Nephron (organoid): ENCODE data around the gene FKBP8.

Experiments
- H3K27ac Mint-ChIP-seq, 3 experiments: 2 replicates each; pipeline ENCODE4 v1.8.0; 2020; ENCODE audit warnings: mixed read lengths in 3 of 3, mild to moderate bottlenecking in 2 of 3, moderate library complexity in 1 of 3
- H3K27me3 Mint-ChIP-seq: 2 replicates; pipeline ENCODE4 v1.8.0; 2021; ENCODE audit warnings: low read depth, mild to moderate bottlenecking, moderate library complexity, mixed read lengths
- H3K36me3 Mint-ChIP-seq: 2 replicates; pipeline ENCODE4 v1.8.0; 2020; ENCODE audit warnings: low read depth, mixed read lengths
- H3K4me1 Mint-ChIP-seq: 2 replicates; pipeline ENCODE4 v1.8.0; 2020; ENCODE audit warnings: mixed read lengths
- H3K4me3 Mint-ChIP-seq, 3 experiments: 2 replicates each; pipeline ENCODE4 v1.8.0; 2020; ENCODE audit warnings: mild to moderate bottlenecking in 3 of 3, mixed read lengths in 3 of 3, moderate library complexity in 2 of 3
- H3K9me3 Mint-ChIP-seq: 2 replicates; pipeline ENCODE4 v1.8.0; 2020; ENCODE audit warnings: mixed read lengths
- TF ChIP-seq, protein P1 (sequence below), 3 experiments: fragments of 200-600 bp; sonication (generic); IDR thresholded peaks; one replicate each; pipeline ENCODE4 v1.5.0; 2021; ENCODE audit warnings: antibody characterized with exemption in 3 of 3; ENCODE audit not compliant: unreplicated experiment in 3 of 3

Gene FKBP8

DNA sequence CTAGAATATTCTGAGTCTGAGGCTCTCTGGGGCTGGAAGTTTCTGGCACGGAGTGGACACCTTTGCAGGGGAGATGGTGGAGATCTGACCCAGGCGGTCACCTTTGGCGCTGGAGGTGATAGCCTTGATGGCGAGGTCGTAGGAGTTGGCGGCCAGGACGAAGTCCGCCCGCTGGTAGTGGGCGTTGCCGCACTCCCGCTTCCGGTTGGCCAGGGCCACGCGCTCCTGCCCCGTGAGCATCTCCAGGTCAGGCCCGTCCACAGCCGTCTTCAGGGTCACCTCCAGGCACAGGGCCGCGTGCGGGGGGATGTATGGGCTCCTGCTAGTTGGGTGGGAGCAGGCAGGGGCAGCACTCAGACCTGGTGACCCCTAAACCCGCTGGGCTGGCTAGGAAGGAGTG is 5.3 kb downstream of the FKBP8 start:
- peaks cover 3% of the 10 kb centered on the region for H3K27me3 Mint-ChIP-seq
- H3K4me1 Mint-ChIP-seq: no peaks in the 10 kb centered on the region
- TF ChIP-seq, protein P1, sequence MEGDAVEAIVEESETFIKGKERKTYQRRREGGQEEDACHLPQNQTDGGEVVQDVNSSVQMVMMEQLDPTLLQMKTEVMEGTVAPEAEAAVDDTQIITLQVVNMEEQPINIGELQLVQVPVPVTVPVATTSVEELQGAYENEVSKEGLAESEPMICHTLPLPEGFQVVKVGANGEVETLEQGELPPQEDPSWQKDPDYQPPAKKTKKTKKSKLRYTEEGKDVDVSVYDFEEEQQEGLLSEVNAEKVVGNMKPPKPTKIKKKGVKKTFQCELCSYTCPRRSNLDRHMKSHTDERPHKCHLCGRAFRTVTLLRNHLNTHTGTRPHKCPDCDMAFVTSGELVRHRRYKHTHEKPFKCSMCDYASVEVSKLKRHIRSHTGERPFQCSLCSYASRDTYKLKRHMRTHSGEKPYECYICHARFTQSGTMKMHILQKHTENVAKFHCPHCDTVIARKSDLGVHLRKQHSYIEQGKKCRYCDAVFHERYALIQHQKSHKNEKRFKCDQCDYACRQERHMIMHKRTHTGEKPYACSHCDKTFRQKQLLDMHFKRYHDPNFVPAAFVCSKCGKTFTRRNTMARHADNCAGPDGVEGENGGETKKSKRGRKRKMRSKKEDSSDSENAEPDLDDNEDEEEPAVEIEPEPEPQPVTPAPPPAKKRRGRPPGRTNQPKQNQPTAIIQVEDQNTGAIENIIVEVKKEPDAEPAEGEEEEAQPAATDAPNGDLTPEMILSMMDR (IDR thresholded peaks at IDR 0.05; ENCODE audit: unreplicated experiment in 3 of 3): no peak
- H3K36me3 Mint-ChIP-seq: peaks cover 44% of the 10 kb centered on the region
- H3K4me3 Mint-ChIP-seq: peak overlapping the region in 1 of 3 experiments; percentile 65
- H3K9me3 Mint-ChIP-seq: no peaks in the 10 kb centered on the region
- H3K27ac Mint-ChIP-seq: no peak overlapping the region

DNA sequence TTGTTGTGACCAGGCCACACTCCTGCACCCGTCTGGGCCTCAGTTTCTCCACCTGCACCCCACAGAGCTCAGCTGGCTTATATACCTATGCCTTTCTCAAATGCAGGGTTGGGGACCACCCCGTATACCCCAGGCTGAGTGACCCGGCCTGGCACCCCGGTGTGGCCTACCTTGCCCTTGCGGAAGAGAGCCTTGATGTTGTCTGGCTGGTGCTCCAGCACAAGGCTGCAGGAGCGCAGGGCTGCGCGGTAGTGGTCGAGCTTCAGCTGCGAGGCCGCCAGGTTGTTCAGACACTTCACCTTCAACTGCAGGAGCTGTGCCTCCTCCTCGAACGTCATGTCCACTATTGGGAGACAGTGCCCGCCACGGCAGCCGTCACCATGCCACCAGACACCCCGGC is 5.9 kb downstream of the FKBP8 start:
- Mint-ChIP-seq H3K9me3 (no peaks in the 10 kb centered on the region), H3K36me3 (peaks cover 49% of the 10 kb centered on the region), H3K4me1 (no peaks in the 10 kb centered on the region), H3K27me3 (peaks cover 3% of the 10 kb centered on the region), H3K27ac (no peak overlapping the region), H3K4me3 (no peak overlapping the region)
- TF ChIP-seq, protein P1 (IDR thresholded peaks at IDR 0.05; ENCODE audit: unreplicated experiment in 3 of 3): no peak

DNA sequence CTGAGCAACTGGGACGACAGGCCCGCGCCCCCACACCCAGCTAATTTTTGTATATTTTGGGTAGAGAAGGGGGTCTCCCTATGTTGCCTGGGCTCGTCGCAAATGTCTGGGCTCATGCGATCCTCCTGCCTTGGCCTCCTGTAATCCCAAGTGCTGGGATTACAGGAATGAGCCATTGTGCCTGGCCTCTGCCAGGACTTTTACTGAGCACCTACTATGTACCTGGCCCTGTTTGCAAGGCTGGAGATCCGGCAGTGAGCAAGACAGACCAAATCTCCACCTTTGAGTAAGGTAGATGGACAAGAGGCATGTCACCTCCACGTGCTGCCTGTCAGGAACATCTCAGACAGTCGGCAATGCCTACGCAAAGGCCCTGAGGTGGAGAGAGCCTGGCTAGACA is 6.9 kb downstream of the FKBP8 start:
- TF ChIP-seq, protein P1 (IDR thresholded peaks at IDR 0.05; ENCODE audit: unreplicated experiment in 3 of 3): no peak
- Mint-ChIP-seq H3K9me3 (no peaks in the 10 kb centered on the region), H3K27me3 (peaks cover 3% of the 10 kb centered on the region), H3K27ac (no peak overlapping the region), H3K4me3 (no peak overlapping the region), H3K36me3 (peaks cover 48% of the 10 kb centered on the region), H3K4me1 (no peaks in the 10 kb centered on the region)

DNA sequence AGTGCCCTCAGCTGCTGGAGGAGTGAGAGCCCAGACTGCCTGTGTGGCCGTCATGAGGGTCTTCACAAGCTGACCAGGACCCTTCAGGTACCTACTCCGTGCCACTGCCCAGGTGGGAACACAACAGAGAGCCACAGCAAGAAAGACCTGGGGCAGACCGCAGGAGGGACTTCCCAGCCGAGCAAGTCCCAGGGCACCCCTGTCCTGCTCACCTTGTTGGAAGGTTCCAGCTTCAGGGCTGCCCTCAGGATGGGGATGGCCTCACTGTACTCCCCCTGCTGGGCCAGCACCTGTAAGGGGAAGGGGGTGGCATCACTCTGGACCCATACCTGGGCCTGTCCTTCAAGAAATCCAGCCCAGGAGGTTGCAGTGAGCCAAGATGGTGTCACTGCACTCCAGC is 10.3 kb downstream of the FKBP8 start:
- no peak overlapping the region for H3K4me3 Mint-ChIP-seq
- H3K4me1 Mint-ChIP-seq: no peaks in the 10 kb centered on the region
- H3K36me3 Mint-ChIP-seq: peaks cover 38% of the 10 kb centered on the region
- TF ChIP-seq, protein P1 (IDR thresholded peaks at IDR 0.05; ENCODE audit: unreplicated experiment in 3 of 3): no peak
- H3K9me3 Mint-ChIP-seq: no peaks in the 10 kb centered on the region
- H3K27ac Mint-ChIP-seq: no peak overlapping the region
- peaks cover 3% of the 10 kb centered on the region for H3K27me3 Mint-ChIP-seq

DNA sequence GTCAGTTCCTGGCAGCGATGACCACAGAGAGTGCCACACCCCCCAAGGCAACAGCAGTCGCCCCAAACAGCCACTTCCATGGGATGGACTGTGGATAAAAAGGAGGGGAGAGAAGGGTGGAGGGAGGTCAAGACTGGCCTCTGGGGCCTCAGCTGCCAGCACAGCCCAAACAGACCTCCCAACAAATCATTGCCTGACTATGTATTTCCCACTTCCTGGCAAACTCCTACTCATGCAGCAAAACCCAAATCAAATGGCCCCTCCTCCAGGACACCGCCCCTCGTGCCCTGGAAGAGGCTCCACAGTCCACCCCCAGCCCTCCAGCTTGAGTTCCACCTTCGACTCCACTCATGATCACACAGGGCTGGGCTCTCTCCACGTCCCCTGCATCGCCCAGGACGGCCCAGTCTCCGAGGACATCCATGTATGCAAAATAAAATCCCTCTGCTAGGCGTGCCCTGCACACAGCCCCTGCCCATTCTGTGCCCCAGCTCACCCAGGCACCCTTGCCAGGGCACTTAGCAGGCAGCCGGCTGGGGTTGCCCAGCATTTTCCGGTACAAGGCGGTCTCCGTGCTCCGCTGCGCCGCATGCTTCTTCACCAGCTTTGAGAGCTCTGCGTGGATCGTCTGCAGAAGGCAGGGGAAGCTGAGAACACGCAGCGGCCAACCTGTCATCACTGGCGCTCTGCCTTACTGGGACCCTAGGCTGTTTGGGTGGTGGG is 11.0 kb downstream of the FKBP8 start:
- Mint-ChIP-seq H3K27ac (no peak overlapping the region), H3K36me3 (peaks cover 34% of the 10 kb centered on the region), H3K4me3 (no peak overlapping the region), H3K27me3 (peaks cover 3% of the 10 kb centered on the region), H3K9me3 (no peaks in the 10 kb centered on the region), H3K4me1 (no peaks in the 10 kb centered on the region)
- TF ChIP-seq, protein P1 (IDR thresholded peaks at IDR 0.05; ENCODE audit: unreplicated experiment in 3 of 3): no peak

DNA sequence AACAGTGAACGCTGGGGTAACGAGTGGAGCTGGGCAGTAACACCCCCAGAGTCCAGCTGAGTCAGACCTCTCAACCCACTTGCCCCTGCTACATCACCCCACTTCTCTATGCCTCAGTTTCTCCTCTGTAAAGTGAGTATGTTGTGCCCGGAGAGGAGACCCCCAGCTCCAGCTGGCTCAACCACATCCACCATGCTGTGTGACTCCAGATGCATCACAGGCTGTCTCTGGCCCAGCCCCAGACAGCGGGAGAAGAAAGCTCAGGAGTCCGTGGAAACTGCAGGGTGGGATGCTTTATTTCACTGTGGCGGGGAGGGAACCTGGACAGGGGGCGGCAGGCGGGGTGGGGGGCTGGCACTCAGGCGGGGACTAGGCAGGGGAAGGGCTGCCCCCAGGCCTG is 11.9 kb downstream of the FKBP8 start:
- peaks cover 31% of the 10 kb centered on the region for H3K36me3 Mint-ChIP-seq
- H3K4me3 Mint-ChIP-seq: no peak overlapping the region
- no peak overlapping the region for H3K27ac Mint-ChIP-seq
- H3K4me1 Mint-ChIP-seq: no peaks in the 10 kb centered on the region
- H3K9me3 Mint-ChIP-seq: no peaks in the 10 kb centered on the region
- H3K27me3 Mint-ChIP-seq: peaks cover 3% of the 10 kb centered on the region
- TF ChIP-seq, protein P1 (IDR thresholded peaks at IDR 0.05; ENCODE audit: unreplicated experiment in 3 of 3): no peak
